Naive thymus-derived CD8-positive, alpha-beta T cell (primary cell): ENCODE results near the gene VPS25. TPM values are rescaled to one million over a fixed set of nuclear protein-coding genes. Genes with fewer than 3 reads are reported as not detected.
"Not testable (repeated sequence)": the region's sequence is repeated elsewhere in the genome, so short reads cannot be mapped to it uniquely, and the experiment has no call there.

Source experiments
- ATAC-seq, 2 donors: fragments of 150-1000 bp; cut with Tn5 transposase in 1 of 2; sonication (Bioruptor Pico), chemical (Tn5 transposase) in 1 of 2; 1 replicate in 1 of 2; 2 replicates in 1 of 2; pipeline ENCODE4 v1.10.0; 2021; ENCODE audit warnings: mild to moderate bottlenecking in 2 of 2, moderate library complexity in 2 of 2
- POLR2A ChIA-PET: fragments of 350-600 bp; sonication (Branson Sonifier 250); formaldehyde crosslinking; loops from one replicate; lab custom pipeline; 2021; ENCODE audit warnings: antibody characterized with exemption; lab: Charles Lee
- DNase-seq, 10 donors: peaks; one replicate each; pipeline versions ENCODE4 v3.0.0 to v3.0.0-alpha.2; 2020 to 2022
- H3K27ac Mint-ChIP-seq, 10 donors: one replicate each; pipeline ENCODE4 v1.8.0; 2020 to 2022; ENCODE audit warnings: mild to moderate bottlenecking in 10 of 10, mixed read lengths in 10 of 10, moderate library complexity in 4 of 10, inconsistent platforms in 1 of 10
- H3K27me3 Mint-ChIP-seq, 5 donors: one replicate each; pipeline ENCODE4 v1.8.0; 2021 to 2022; ENCODE audit warnings: mixed read lengths in 5 of 5
- H3K36me3 Mint-ChIP-seq, 3 donors: one replicate each; pipeline ENCODE4 v1.8.0; 2020 to 2022; ENCODE audit warnings: mixed read lengths in 3 of 3, mild to moderate bottlenecking in 2 of 3, inconsistent platforms in 1 of 3
- H3K4me1 Mint-ChIP-seq, 4 donors: one replicate each; pipeline ENCODE4 v1.8.0; 2021 to 2022; ENCODE audit warnings: mixed read lengths in 4 of 4
- H3K4me3 Mint-ChIP-seq, 10 donors: one replicate each; pipeline ENCODE4 v1.8.0; 2020 to 2022; ENCODE audit warnings: mild to moderate bottlenecking in 10 of 10, mixed read lengths in 10 of 10, moderate library complexity in 6 of 10, inconsistent platforms in 1 of 10
- H3K9me3 Mint-ChIP-seq, 9 donors: one replicate each; pipeline ENCODE4 v1.8.0; 2020 to 2022; ENCODE audit warnings: mixed read lengths in 9 of 9, mild to moderate bottlenecking in 3 of 9, inconsistent platforms in 1 of 9, moderate library complexity in 1 of 9
- polyA plus RNA-seq, 3 donors: library from polyadenylated mRNA; unstranded; fragments of 300-500 nt; fragmentation: Illumina TruSeq; gene quantifications; one replicate each; pipeline ENCODE4 v1.2.3, GENCODE V29; 2021
- total RNA-seq, 8 experiments: library from RNA in 2 of 8; stranded (reverse) in 2 of 8; gene quantifications; one replicate each; pipeline ENCODE4 v1.2.3 and lab custom pipeline; 2021 to 2026

Gene VPS25
- total RNA-seq: 10 to 100 TPM; 51.0 to 55.2 TPM
- polyA plus RNA-seq: 10 to 100 TPM; 43.9 to 64.5 (median 56.3) TPM
- total RNA-seq (lab: John Stamatoyannopoulos, UW): 14.8 to 59.4 (median 25.8) reads per million in 6 experiments

DNA sequence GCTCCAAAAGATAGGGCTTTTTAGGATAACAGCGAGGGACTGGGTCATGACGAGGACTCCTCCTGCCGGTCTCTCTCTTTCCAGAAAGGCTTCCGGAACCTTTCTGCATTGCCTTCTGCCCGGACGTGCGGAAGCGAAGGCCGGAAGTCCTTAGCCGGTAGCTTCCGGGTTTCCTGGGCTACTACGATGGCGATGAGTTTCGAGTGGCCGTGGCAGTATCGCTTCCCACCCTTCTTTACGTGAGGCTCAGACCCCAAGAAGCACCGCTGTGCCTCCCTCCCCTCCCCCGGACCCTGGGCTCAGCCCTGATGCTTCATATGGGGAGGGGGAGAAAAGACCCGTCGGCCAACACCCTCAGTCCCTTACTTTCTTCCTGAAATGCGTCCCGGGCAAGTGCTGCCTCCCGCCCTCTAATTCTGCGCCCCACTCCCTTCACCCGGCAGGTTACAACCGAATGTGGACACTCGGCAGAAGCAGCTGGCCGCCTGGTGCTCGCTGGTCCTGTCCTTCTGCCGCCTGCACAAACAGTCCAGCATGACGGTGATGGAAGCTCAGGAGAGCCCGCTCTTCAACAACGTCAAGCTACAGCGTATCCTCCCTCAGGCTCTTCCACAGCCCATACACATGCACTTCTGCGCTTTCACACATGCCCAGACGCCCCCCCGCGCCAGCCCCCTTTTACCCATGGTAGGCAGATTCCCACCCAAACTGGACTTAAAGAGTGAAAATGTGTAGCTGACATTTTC lies at the start of gene VPS25:
Gene VPS25 (plus strand): TSS at position 160 of the 746 bp plus-strand sequence. CDS start 27 bp downstream, at position 187.
- DNase-seq (peak; percentile 56 to 87 (median 72)), ATAC-seq (peak; percentile 97 to 98)
- Mint-ChIP-seq H3K27me3 (peaks cover 0 to 4% (median 2%) of the 10 kb centered on the region in 5 donors), H3K9me3 (no peaks in the 10 kb centered on the region), H3K4me3 (peak within 1 kb of the TSS; percentile 97 to 100 (median 99)), H3K36me3 (peaks cover 4 to 35% (median 8%) of the 10 kb centered on the region in 3 donors), H3K4me1 (peaks cover 18 to 24% (median 23%) of the 10 kb centered on the region in 4 donors), H3K27ac (peak within 1 kb of the TSS; percentile 97 to 100 (median 99))
- POLR2A ChIA-PET: interaction anchor here (0.5 to 2.5 kb wide), 23 partner anchors 9 to 1412 kb away, joined by 3 to 13 read pairs (median 5); partner anchors contain the start of genes BECN1, CNTD1, COA3 and EZH1

DNA sequence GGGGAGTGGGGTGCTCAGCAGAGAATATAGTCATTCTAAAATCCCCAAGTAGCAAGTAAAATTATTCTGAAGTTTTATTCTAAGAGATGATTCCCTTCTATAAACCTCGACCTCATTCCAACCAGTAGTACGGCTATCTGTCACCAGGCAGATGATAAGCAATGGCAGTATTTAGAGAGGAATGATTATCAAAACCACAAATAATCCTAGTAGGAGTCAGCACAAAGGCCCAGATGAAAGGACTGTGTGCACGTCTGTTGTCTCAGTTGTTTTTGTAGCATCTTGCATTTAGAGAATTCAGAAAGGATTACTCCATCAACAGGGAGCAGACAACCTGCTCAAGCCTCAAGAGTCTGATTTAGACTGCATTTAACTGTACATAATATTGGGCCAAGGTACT lies 49.6 kb upstream of the VPS25 start:
- Mint-ChIP-seq H3K27ac (peak overlapping the region in 1 of 10 donors; percentile 43), H3K36me3 (peaks cover 7 to 85% (median 33%) of the 10 kb centered on the region in 3 donors), H3K4me1 (peaks cover 0 to 3% (median under 1%) of the 10 kb centered on the region in 4 donors), H3K9me3 (no peaks in the 10 kb centered on the region), H3K4me3 (no peak overlapping the region), H3K27me3 (no peaks in the 10 kb centered on the region)
- ATAC-seq (no peak), DNase-seq (no peak)
- POLR2A ChIA-PET: no interaction called here

DNA sequence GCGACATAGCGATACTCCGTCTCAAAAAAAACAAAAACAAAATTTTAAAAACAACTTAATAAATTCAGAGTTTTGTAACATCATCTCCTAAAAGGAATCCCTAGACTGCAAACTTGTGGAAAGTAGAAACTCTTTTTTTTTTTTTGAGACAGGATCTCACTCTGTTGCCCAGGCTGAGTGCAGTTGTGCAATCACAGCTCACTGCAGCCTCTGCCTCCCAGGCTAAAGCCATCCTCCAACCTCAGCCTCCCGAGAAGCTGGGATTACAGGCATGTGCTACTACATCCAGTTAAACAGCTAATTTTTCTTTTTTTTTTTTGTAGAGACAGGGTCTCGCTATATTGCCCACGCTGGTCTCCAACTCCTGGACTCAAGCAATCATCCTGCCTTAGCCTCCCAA lies 48.1 kb upstream of the VPS25 start:
- H3K27me3 Mint-ChIP-seq: no peaks in the 10 kb centered on the region
- POLR2A ChIA-PET: no interaction called here
- no peak for ATAC-seq
- H3K4me1 Mint-ChIP-seq: peaks cover 0 to 3% (median under 1%) of the 10 kb centered on the region in 4 donors
- no peak for DNase-seq
- no peaks in the 10 kb centered on the region for H3K9me3 Mint-ChIP-seq
- peaks cover 6 to 88% (median 28%) of the 10 kb centered on the region in 3 donors for H3K36me3 Mint-ChIP-seq
- no peak overlapping the region for H3K27ac Mint-ChIP-seq
- no peak overlapping the region for H3K4me3 Mint-ChIP-seq

DNA sequence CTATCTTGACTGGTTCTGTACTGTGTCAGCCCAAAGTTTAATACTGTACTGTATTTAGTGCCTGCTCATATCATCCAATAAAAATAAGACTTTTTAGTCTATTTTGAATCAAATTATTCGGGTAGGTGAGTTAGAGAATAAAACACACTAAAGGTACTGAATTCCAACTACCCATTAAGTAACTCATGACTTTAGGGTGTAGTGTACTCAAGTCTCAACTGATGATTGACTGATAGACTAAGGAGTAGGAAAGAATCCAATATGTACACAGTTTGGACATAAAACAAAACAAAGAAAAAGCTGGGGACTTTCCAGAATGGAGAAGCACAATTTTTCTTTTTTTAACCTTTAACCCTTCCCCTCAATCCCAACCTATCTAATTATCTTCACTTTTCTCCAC lies 32.5 kb upstream of the VPS25 start:
- Mint-ChIP-seq H3K27me3 (no peaks in the 10 kb centered on the region), H3K4me1 (peaks cover 16 to 49% (median 28%) of the 10 kb centered on the region in 4 donors), H3K36me3 (peaks cover 0 to 8% (median 0%) of the 10 kb centered on the region in 3 donors), H3K9me3 (no peaks in the 10 kb centered on the region), H3K4me3 (no peak overlapping the region), H3K27ac (peak overlapping the region in 1 of 10 donors; percentile 5)
- POLR2A ChIA-PET: interaction anchor here (0.7 to 2.0 kb wide), 2 partner anchors 33 to 309 kb away, joined by 4 read pairs; partner anchors contain the start of gene VPS25
- ATAC-seq: no peak
- DNase-seq: no peak

DNA sequence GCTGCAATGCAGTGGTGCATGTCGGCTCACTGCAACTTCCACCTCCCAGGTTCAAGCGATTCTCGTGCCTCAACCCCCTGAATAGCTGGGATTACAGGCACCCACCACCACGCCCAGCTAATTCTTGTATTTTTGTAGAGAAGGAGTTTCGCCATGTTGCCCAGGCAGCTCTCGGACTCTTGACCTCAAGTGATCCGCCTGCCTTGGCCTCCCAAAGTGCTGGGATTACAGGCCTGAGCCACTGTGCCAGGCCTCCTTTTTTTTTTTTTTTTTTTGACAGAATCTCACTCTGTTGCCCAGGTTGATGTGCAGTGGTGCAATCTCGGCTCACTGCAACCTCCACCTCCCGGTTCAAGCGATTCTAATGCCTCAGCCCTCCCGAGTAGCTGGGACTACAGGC lies 30.3 kb upstream of the VPS25 start:
- Mint-ChIP-seq H3K4me1 (peaks cover 16 to 39% (median 25%) of the 10 kb centered on the region in 4 donors), H3K4me3 (peak overlapping the region in 5 of 10 donors; percentile 27 to 51 (median 33)), H3K27ac (peak overlapping the region in 2 of 10 donors; percentile 43 to 61)
- not testable (repeated sequence) for H3K27me3 Mint-ChIP-seq, H3K9me3 Mint-ChIP-seq, DNase-seq, ATAC-seq, H3K36me3 Mint-ChIP-seq
- POLR2A ChIA-PET: interaction anchor here (0.7 to 2.0 kb wide), 3 partner anchors 31 to 885 kb away, joined by 4 to 5 read pairs (median 4); partner anchors contain the start of gene VPS25

DNA sequence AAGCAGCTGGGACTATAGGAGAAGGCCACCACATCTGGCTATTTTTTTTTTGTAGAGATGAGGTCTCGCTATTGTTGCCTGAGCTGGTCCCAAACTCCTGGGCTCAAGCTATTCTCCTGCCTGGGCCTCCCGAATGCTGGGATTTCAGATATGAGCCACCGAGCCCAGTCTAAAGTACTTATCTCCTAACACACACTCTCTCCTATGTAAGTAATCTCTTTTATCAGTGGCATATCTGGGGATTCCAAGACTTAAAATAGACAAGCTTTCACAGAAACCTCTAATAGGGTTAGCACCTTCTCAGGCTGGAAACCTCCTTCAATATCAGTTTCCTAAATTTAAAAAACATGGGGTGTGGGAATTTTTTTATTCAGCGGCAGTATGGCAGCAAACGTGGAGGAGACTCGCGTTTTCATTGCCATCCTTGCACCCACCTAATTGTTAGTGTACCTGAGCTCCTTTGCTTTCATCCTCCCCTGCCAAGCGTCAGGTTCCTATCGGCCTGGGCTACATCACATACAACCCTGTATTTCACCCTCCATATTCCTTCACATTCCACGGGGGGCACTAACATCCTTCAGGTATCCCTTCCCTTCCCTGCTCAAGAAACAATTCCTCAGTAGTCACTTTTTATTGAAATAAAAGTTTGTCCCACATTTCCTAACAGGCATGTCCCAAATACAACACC lies 29.5 kb upstream of the VPS25 start:
- H3K4me3 Mint-ChIP-seq: peak overlapping the region; percentile 88 to 99 (median 95)
- H3K27me3 Mint-ChIP-seq: peaks cover 0 to 10% (median 2%) of the 10 kb centered on the region in 5 donors
- H3K27ac Mint-ChIP-seq: peak overlapping the region; percentile 76 to 97 (median 95)
- H3K36me3 Mint-ChIP-seq: peaks cover 0 to 2% (median 0%) of the 10 kb centered on the region in 3 donors
- DNase-seq (no peak), ATAC-seq (no peak)
- H3K9me3 Mint-ChIP-seq: no peaks in the 10 kb centered on the region
- POLR2A ChIA-PET: interaction anchor here (0.7 to 2.1 kb wide), 5 partner anchors 15 to 886 kb away, joined by 3 to 9 read pairs (median 5); partner anchors contain the start of genes DHX8 and VPS25
- peaks cover 16 to 39% (median 25%) of the 10 kb centered on the region in 4 donors for H3K4me1 Mint-ChIP-seq

DNA sequence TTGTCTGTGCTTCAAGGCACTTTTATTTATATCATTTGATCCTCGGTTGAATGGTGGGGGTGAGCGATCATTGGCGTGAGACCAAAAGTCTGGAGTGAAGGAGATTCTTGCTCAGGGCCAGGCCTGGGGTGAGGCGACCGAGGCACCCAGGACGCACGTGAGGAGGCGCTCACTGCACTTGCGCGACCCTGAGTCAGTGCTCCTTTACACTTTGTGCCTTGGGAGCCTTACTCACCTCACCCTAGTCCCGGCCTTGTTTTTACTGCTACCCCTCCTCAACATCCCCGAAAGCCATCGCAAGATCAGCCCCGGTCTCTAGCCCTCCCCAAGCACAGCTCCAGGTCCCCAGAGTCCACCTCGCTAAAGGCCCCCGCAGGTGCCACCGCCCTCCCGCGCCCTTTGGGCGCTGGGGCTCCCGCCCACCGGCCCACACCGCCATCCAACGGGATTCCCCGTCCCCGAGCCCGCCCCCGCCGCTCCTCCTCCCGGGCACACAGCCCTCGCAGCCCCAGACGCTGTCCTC lies 28.9 kb upstream of the VPS25 start:
- Mint-ChIP-seq H3K4me1 (peaks cover 16 to 39% (median 25%) of the 10 kb centered on the region in 4 donors), H3K27ac (peak overlapping the region; percentile 76 to 97 (median 95)), H3K27me3 (peaks cover 0 to 10% (median 6%) of the 10 kb centered on the region in 5 donors), H3K9me3 (no peaks in the 10 kb centered on the region), H3K4me3 (peak overlapping the region; percentile 88 to 99 (median 95)), H3K36me3 (no peaks in the 10 kb centered on the region)
- peak; percentile 68 to 73 for ATAC-seq
- DNase-seq: peak in 8 of 10 donors; percentile 5 to 76 (median 56)
- POLR2A ChIA-PET: interaction anchor here (1.0 to 2.1 kb wide), 3 partner anchors 14 to 67 kb away, joined by 4 to 9 read pairs (median 6); partner anchors contain the start of genes PLEKHH3 and VPS25

DNA sequence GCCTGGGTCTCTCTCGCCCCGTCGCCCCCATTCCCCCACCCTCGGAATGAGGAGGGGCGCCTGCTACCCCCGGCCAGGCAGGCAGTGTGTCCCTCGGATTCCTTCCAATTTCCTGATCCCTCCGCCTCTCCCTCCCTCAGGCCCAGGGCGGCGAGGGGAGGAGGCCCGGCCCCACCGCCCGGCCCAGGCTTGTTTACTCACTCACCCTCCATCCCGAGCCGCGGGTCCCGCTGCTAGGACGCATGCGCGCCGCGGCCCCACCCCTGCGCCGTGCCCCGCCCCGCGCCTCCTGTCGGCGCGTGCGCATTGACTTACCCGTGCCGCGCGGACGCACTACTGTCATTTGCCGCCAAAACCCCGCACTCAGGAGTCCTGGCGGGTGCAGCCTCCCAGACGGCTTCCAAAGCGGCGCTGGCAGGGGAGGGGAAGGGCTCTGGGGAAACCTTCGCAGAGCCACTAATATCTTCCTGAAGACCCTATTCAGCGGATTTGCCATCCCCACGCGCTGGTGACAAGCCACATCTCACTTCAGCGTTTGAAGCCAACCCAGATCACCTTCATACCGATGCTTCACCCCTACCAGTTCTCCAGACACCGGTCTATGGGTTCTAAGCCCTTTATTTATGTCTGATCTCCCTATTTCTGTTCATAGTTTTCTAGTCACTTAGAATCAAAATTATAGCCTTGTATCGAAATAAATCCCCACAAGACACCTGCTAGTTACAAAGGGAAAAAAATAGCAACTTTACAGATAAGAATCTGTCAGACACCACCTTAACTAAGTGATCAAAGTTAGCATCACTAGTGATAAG lies 28.2 kb upstream of the VPS25 start, which contains the start of gene EZH1:
Gene EZH1 (minus strand): TSS at position 235 of the 812 bp plus-strand sequence. CDS start 16,099 bp downstream, outside the sequence.
- Mint-ChIP-seq H3K36me3 (no peaks in the 10 kb centered on the region), H3K4me3 (peak within 1 kb of the TSS; percentile 88 to 99 (median 95)), H3K27ac (peak within 1 kb of the TSS; percentile 76 to 97 (median 95)), H3K4me1 (peaks cover 16 to 39% (median 24%) of the 10 kb centered on the region in 4 donors), H3K9me3 (no peaks in the 10 kb centered on the region), H3K27me3 (peaks cover 0 to 10% (median 7%) of the 10 kb centered on the region in 5 donors)
- ATAC-seq (peak; percentile 89 to 90), DNase-seq (peak; percentile 86 to 95 (median 93))
- POLR2A ChIA-PET: interaction anchor here (1.0 to 2.1 kb wide), 4 partner anchors 8 to 68 kb away, joined by 4 to 9 read pairs (median 5); partner anchors contain the start of genes PLEKHH3 and VPS25

DNA sequence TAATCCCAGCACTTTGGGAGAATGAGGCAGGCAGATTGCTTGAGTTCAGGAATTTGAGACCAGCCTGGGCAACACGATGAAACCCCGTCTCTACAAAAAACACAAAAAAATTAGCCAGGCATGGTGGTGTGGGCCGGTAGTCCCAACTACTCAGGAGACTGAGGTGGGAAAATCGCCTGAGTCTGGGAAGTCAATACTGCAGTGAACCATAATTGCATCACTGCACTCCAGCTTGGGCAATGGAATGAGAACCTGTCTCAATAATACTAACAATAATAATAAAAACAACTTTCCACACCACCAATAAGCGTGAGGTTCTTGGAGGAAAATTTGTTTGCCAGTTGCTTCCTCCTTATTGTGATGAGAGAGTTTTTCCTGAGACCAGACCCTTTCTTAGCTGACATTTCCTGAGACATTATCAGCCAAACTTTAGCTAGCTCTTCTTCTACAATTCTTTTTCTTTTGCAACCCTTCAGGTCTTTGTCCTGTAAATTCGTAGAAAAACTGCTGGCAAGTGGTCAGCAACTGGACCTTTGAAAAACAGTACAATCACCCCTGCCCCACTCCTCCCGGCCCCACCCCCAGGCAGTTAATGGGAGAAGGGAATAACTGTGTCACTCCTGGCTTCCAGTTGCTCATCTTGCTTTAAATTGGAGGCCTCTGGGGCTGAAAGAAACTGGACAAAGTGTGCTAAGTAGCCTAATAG lies 24.9 kb upstream of the VPS25 start:
- POLR2A ChIA-PET: no interaction called here
- Mint-ChIP-seq H3K4me3 (no peak overlapping the region), H3K36me3 (no peaks in the 10 kb centered on the region), H3K27ac (no peak overlapping the region), H3K4me1 (peaks cover 10 to 19% (median 17%) of the 10 kb centered on the region in 4 donors), H3K27me3 (peaks cover 0 to 16% (median 10%) of the 10 kb centered on the region in 5 donors), H3K9me3 (no peaks in the 10 kb centered on the region)
- ATAC-seq (no peak), DNase-seq (no peak)

DNA sequence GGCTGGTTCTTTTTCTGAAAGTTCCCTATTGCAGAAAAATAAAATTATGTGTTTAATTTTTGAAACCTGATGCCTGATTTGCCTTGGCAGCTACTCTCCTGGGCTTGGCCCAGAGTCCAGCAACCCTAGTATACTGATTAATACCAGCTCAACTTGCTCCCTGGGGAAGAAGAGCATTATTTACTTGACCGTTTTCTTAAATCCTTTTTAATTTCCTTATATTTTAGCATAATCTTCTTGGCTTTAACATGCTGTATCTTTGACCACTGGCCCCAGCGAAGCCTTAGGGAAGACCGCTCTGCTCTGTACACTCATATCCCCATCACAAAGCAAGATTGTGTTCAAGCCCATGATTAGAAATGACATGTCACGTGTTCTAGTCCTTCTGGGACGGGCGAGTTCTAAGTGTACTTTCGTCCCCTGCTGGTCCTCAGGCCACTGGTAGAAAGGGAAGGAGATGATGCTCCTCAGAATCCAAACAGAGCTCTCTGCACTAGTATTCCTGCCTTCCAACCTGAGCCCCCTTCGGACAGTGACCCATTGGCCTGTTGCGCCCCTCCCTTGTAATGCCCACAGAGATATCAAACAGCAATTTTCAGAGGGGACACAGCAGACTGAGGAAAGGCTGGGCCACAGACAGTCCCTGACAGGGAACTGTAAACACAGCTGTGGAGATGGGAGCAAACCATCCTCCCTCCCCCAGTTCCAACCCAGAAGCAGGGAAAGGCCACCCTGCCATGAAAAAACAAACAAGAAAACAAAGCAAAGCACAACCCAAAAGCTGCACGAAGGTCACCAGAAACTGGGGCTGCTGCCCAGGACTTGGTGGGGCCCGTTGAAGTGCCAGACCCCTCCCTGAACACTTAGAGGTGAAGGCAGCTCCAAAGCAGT lies 24.1 kb upstream of the VPS25 start:
- no peak overlapping the region for H3K4me3 Mint-ChIP-seq
- H3K9me3 Mint-ChIP-seq: no peaks in the 10 kb centered on the region
- peaks cover 5 to 11% (median 10%) of the 10 kb centered on the region in 4 donors for H3K4me1 Mint-ChIP-seq
- no peak overlapping the region for H3K27ac Mint-ChIP-seq
- POLR2A ChIA-PET: no interaction called here
- ATAC-seq (no peak), DNase-seq (no peak)
- peaks cover 3 to 19% (median 10%) of the 10 kb centered on the region in 5 donors for H3K27me3 Mint-ChIP-seq
- H3K36me3 Mint-ChIP-seq: no peaks in the 10 kb centered on the region
